Measurements from ENCODE around the gene PATJ. TPM values are rescaled to one million over a fixed set of nuclear protein-coding genes. Genes with fewer than 3 reads are reported as not detected.
"Not testable (repeated sequence)": the region's sequence is repeated elsewhere in the genome, so short reads cannot be mapped to it uniquely, and the experiment has no call there.

The PATJ gene
- total and polyA plus RNA-seq, 8 donors: 27.6 to 58.8 (median 38.8) TPM

GRCh38 chr1:61942856-61943255 lies 200.6 kb downstream of the PATJ start:
- Histone ChIP-seq H3K4me3 (no peak overlapping the region), H3K9me3 (no peaks in the 10 kb centered on the region), H3K4me1 (no peaks in the 10 kb centered on the region), H3K27me3 (no peaks in the 10 kb centered on the region), H3K27ac (no peak overlapping the region), H3K36me3 (peaks cover 0 to 10% of the 10 kb centered on the region in 2 donors)
- DNase-seq (no peak), ATAC-seq (no peak)
- no peak for TF ChIP-seq CTCF (IDR thresholded peaks at IDR 0.05)
- intact Hi-C loops (cut with DNase I): no loop called here

GRCh38 chr1:61948685-61949084 lies 206.4 kb downstream of the PATJ start:
- H3K27ac ChIP-seq; intact Hi-C loops (cut with DNase I); H3K9me3 ChIP-seq; DNase-seq; H3K27me3 ChIP-seq; H3K4me1 ChIP-seq; ATAC-seq; H3K4me3 ChIP-seq; H3K36me3 ChIP-seq: not testable (repeated sequence)

GRCh38 chr1:61950418-61950817 lies 208.1 kb downstream of the PATJ start:
- H3K36me3 ChIP-seq: no peaks in the 10 kb centered on the region
- H3K4me3 ChIP-seq: no peak overlapping the region
- TF ChIP-seq CTCF (IDR thresholded peaks at IDR 0.05): no peak
- H3K27ac ChIP-seq: no peak overlapping the region
- no peaks in the 10 kb centered on the region for H3K27me3 ChIP-seq
- intact Hi-C loops (cut with DNase I): no loop called here
- H3K9me3 ChIP-seq: peaks cover 0 to 3% of the 10 kb centered on the region in 2 donors
- no peak for DNase-seq
- no peaks in the 10 kb centered on the region for H3K4me1 ChIP-seq
- ATAC-seq: peak; percentile 40

- DNase-seq: no peak
- H3K9me3 ChIP-seq: peaks cover 0 to 3% of the 10 kb centered on the region in 2 donors
- no peaks in the 10 kb centered on the region for H3K36me3 ChIP-seq
- no peak for ATAC-seq
- no peaks in the 10 kb centered on the region for H3K27me3 ChIP-seq
- TF ChIP-seq CTCF (IDR thresholded peaks at IDR 0.05): no peak
- H3K4me1 ChIP-seq: no peaks in the 10 kb centered on the region
- no peak overlapping the region for H3K27ac ChIP-seq
- no peak overlapping the region for H3K4me3 ChIP-seq
- intact Hi-C loops (cut with DNase I): no loop called here
These were observed 209.7 kb downstream of the PATJ start for GRCh38 chr1:61951731-61952580.

GRCh38 chr1:61952675-61953074 lies 210.4 kb downstream of the PATJ start:
- peaks cover 0 to 3% of the 10 kb centered on the region in 2 donors for H3K9me3 ChIP-seq
- TF ChIP-seq CTCF (IDR thresholded peaks at IDR 0.05): no peak
- no peaks in the 10 kb centered on the region for H3K27me3 ChIP-seq
- no peak overlapping the region for H3K4me3 ChIP-seq
- ATAC-seq: no peak
- no peak overlapping the region for H3K27ac ChIP-seq
- H3K4me1 ChIP-seq: no peaks in the 10 kb centered on the region
- DNase-seq: no peak
- intact Hi-C loops (cut with DNase I): no loop called here
- no peaks in the 10 kb centered on the region for H3K36me3 ChIP-seq
